H9 (cell line): ENCODE results near the gene IL36B. TPM values are rescaled to one million over a fixed set of nuclear protein-coding genes. Genes with fewer than 3 reads are reported as not detected.

Experiments used
- DNase-seq: peaks from one replicate; pipeline ENCODE4 v3.0.0-alpha.2; 2017
- H2AFZ ChIP-seq: one replicate; pipeline ENCODE4 v1.6.1; 2013; ENCODE audit warnings: mild to moderate bottlenecking, low read length, control low read depth, moderate library complexity
- H2AK5ac ChIP-seq: 2 replicates; pipeline ENCODE4 v1.6.1; 2013; ENCODE audit warnings: low read length, control low read depth, mixed read lengths; ENCODE audit not compliant: insufficient read length
- H2BK120ac ChIP-seq: one replicate; pipeline ENCODE4 v1.6.1; 2013; ENCODE audit warnings: low read depth, mild to moderate bottlenecking, low read length, control low read depth, inconsistent platforms; ENCODE audit not compliant: poor library complexity, severe bottlenecking
- H2BK12ac ChIP-seq: 2 replicates; pipeline ENCODE4 v1.6.1; 2013; ENCODE audit warnings: low read length, control low read depth, mixed read lengths, low read depth; ENCODE audit not compliant: insufficient read length
- H2BK15ac ChIP-seq: 2 replicates; pipeline ENCODE4 v1.6.1; 2013; ENCODE audit warnings: low read depth, low read length, control low read depth
- H2BK20ac ChIP-seq: one replicate; pipeline ENCODE4 v1.6.1; 2013; ENCODE audit warnings: low read depth, mild to moderate bottlenecking, low read length, control low read depth, inconsistent platforms; ENCODE audit not compliant: poor library complexity, severe bottlenecking
- H2BK5ac ChIP-seq: 2 replicates; pipeline ENCODE4 v1.6.1; 2013; ENCODE audit warnings: low read length, control low read depth, mixed read lengths; ENCODE audit not compliant: insufficient read length
- H3K14ac ChIP-seq: 2 replicates; pipeline ENCODE4 v1.6.1; 2013; ENCODE audit warnings: low read length, control low read depth; ENCODE audit not compliant: insufficient read depth
- H3K18ac ChIP-seq: 2 replicates; pipeline ENCODE4 v1.6.1; 2013; ENCODE audit warnings: low read depth, mild to moderate bottlenecking, mixed read lengths, low read length, control low read depth; ENCODE audit not compliant: insufficient read length
- H3K23ac ChIP-seq: 2 replicates; pipeline ENCODE4 v1.6.1; 2013; ENCODE audit warnings: low read length, control low read depth, mixed read lengths, low read depth; ENCODE audit not compliant: insufficient read length
- H3K23me2 ChIP-seq: 2 replicates; pipeline ENCODE4 v1.6.1; 2013; ENCODE audit warnings: low read depth, mild to moderate bottlenecking, mixed read lengths, low read length, control low read depth; ENCODE audit not compliant: insufficient read length, poor library complexity, severe bottlenecking
- H3K27ac ChIP-seq: 2 replicates; pipeline ENCODE4 v1.5.1; 2013; ENCODE audit warnings: low read length, control low read depth, mixed read lengths, low read depth; ENCODE audit not compliant: insufficient read length
- H3K27me3 ChIP-seq: 2 replicates; pipeline ENCODE4 v1.6.1; 2013; ENCODE audit warnings: low read length, control low read depth, inconsistent platforms; ENCODE audit not compliant: insufficient read depth
- H3K4ac ChIP-seq: 2 replicates; pipeline ENCODE4 v1.6.1; 2013; ENCODE audit warnings: low read depth, mild to moderate bottlenecking, control low read depth, inconsistent platforms, low read length, moderate library complexity
- H3K4me1 ChIP-seq: 2 replicates; pipeline ENCODE4 v1.6.1; 2013; ENCODE audit warnings: low read length, control low read depth, inconsistent platforms; ENCODE audit not compliant: insufficient read depth
- H3K4me2 ChIP-seq: 2 replicates; pipeline ENCODE4 v1.6.1; 2013; ENCODE audit warnings: low read length, control low read depth, mixed read lengths; ENCODE audit not compliant: insufficient read length, insufficient read depth
- H3K56ac ChIP-seq: 2 replicates; pipeline ENCODE4 v1.6.1; 2013; ENCODE audit warnings: low read depth, mild to moderate bottlenecking, mixed read lengths, low read length, control low read depth; ENCODE audit not compliant: insufficient read length
- H3K79me1 ChIP-seq: 2 replicates; pipeline ENCODE4 v1.6.1; 2013; ENCODE audit warnings: low read depth, mild to moderate bottlenecking, moderate library complexity, low read length, control low read depth, inconsistent platforms; ENCODE audit not compliant: insufficient read depth, poor library complexity, severe bottlenecking
- H3K79me2 ChIP-seq: 2 replicates; pipeline ENCODE4 v1.6.1; 2013; ENCODE audit warnings: low read length, control low read depth, inconsistent platforms; ENCODE audit not compliant: insufficient read depth
- H3K9ac ChIP-seq: 2 replicates; pipeline ENCODE4 v1.6.1; 2013; ENCODE audit warnings: low read length, control low read depth, mixed read lengths; ENCODE audit not compliant: insufficient read length; ENCODE audit errors: extremely low read depth
- H3K9me3 ChIP-seq: one replicate; pipeline ENCODE4 v1.6.1; 2013; ENCODE audit warnings: low read depth, low read length, inconsistent platforms; ENCODE audit not compliant: control insufficient read depth
- H3T11ph ChIP-seq: one replicate; pipeline ENCODE4 v1.6.1; 2013; ENCODE audit warnings: mild to moderate bottlenecking, low read length, control low read depth, inconsistent platforms
- H4K20me1 ChIP-seq: one replicate; pipeline ENCODE4 v1.6.1; 2013; ENCODE audit not compliant: control insufficient read depth, insufficient read length, insufficient read depth
- H4K5ac ChIP-seq: 2 replicates; pipeline ENCODE4 v1.6.1; 2013; ENCODE audit warnings: low read depth, mild to moderate bottlenecking, mixed read lengths, low read length, control low read depth; ENCODE audit not compliant: insufficient read length
- H4K8ac ChIP-seq: replicated peaks from 2 replicates; pipeline ENCODE4 v1.6.1; 2013; ENCODE audit warnings: low read length, control low read depth, mixed read lengths, low read depth; ENCODE audit not compliant: insufficient read length
- H4K91ac ChIP-seq: 2 replicates; pipeline ENCODE4 v1.6.1; 2013; ENCODE audit warnings: low read depth, mild to moderate bottlenecking, moderate library complexity, mixed read lengths, low read length, control low read depth; ENCODE audit not compliant: insufficient read length
- H3K27ac Mint-ChIP-seq, 3 experiments: 2 replicates in 2 of 3; 3 replicates in 1 of 3; pipeline ENCODE4 v1.8.0; 2020 to 2021; ENCODE audit warnings: mixed read lengths in 3 of 3, mild to moderate bottlenecking in 1 of 3, moderate library complexity in 1 of 3
- H3K27me3 Mint-ChIP-seq: 2 replicates; pipeline ENCODE4 v1.8.0; 2021; ENCODE audit warnings: low read depth, mild to moderate bottlenecking, moderate library complexity, mixed read lengths
- H3K36me3 Mint-ChIP-seq, 3 experiments: 2 replicates in 2 of 3; 3 replicates in 1 of 3; pipeline ENCODE4 v1.8.0; 2020 to 2021; ENCODE audit warnings: low read depth in 3 of 3, mixed read lengths in 3 of 3; ENCODE audit not compliant: insufficient read depth in 1 of 3
- H3K4me1 Mint-ChIP-seq, 2 experiments: 2 replicates each; pipeline ENCODE4 v1.8.0; 2020; ENCODE audit warnings: mixed read lengths in 2 of 2
- H3K4me3 Mint-ChIP-seq, 2 experiments: 2 replicates in 1 of 2; 3 replicates in 1 of 2; pipeline ENCODE4 v1.8.0; 2020 to 2021; ENCODE audit warnings: mild to moderate bottlenecking in 2 of 2, mixed read lengths in 2 of 2, moderate library complexity in 1 of 2
- H3K9me3 Mint-ChIP-seq, 2 experiments: 2 replicates in 1 of 2; 3 replicates in 1 of 2; pipeline ENCODE4 v1.8.0; 2020; ENCODE audit warnings: mild to moderate bottlenecking in 2 of 2, mixed read lengths in 2 of 2, moderate library complexity in 1 of 2
- WGBS: extraction: QIAGEN DNeasy Blood & Tissue Kit; methylation state at CpG from one replicate; pipeline ENCODE4 v1.1.7; 2013; ENCODE audit warnings: missing lambda C conversion rate, low lambda C conversion rate, mixed read lengths; ENCODE audit not compliant: insufficient read length; ENCODE audit errors: extremely low coverage; 5-methylcytosine and 5-hydroxymethylcytosine counted together
- total RNA-seq: library from RNA; stranded (reverse); gene quantifications from 2 replicates; pipeline ENCODE4 v1.2.1, GENCODE V29; 2021
- TF ChIP-seq, protein P1 (sequence below): fragments of 200-600 bp; sonication (generic); conservative IDR thresholded peaks from 3 replicates; pipeline ENCODE4 v1.8.0; 2021; ENCODE audit warnings: antibody characterized with exemption, mild to moderate bottlenecking

Gene IL36B
- total RNA-seq, 1 experiment from 2014 or later: not detected

DNA sequence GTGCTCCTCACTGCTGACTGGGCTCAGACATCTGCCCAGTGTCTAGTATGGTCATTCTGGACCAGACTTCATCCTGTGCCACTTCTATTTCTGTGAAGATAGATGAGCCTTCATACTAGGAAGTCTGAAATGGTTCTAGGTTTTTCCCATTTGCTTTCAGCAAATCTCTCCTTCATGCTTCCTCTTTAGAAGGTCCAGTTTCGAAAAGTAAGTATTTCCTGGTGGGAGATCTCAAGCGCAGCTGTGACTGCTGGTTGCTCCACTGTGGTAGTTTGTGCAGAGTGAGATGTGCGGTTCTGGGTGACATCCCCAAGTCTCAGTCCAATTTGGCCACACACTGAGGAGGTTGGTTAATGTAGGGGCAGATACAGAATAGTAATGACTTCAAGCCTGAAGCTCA lies 14.4 kb downstream of the IL36B start:
- H3K27me3 Mint-ChIP-seq: peaks cover 24% of the 10 kb centered on the region
- Histone ChIP-seq H3K4me2 (no peak overlapping the region), H3K23ac (no peak overlapping the region), H3T11ph (no peak overlapping the region), H2AFZ (no peak overlapping the region), H4K5ac (no peak overlapping the region), H2BK12ac (no peak overlapping the region), H3K27me3 (no peaks in the 10 kb centered on the region), H3K14ac (no peak overlapping the region), H3K4me1 (no peaks in the 10 kb centered on the region), H4K8ac (no peak overlapping the region), H2BK5ac (no peak overlapping the region), H4K91ac (no peak overlapping the region), H3K79me2 (no peaks in the 10 kb centered on the region), H2BK120ac (no peak overlapping the region), H3K18ac (no peak overlapping the region), H2BK20ac (no peak overlapping the region), H3K27ac (no peak overlapping the region), H3K9me3 (no peaks in the 10 kb centered on the region), H3K9ac (no peak overlapping the region), H2BK15ac (no peak overlapping the region), H3K79me1 (no peaks in the 10 kb centered on the region), H4K20me1 (no peaks in the 10 kb centered on the region), H3K23me2 (no peaks in the 10 kb centered on the region), H2AK5ac (no peak overlapping the region), H3K56ac (no peak overlapping the region), H3K4ac (no peak overlapping the region)
- H3K36me3 Mint-ChIP-seq: no peaks in the 10 kb centered on the region
- TF ChIP-seq, protein P1, sequence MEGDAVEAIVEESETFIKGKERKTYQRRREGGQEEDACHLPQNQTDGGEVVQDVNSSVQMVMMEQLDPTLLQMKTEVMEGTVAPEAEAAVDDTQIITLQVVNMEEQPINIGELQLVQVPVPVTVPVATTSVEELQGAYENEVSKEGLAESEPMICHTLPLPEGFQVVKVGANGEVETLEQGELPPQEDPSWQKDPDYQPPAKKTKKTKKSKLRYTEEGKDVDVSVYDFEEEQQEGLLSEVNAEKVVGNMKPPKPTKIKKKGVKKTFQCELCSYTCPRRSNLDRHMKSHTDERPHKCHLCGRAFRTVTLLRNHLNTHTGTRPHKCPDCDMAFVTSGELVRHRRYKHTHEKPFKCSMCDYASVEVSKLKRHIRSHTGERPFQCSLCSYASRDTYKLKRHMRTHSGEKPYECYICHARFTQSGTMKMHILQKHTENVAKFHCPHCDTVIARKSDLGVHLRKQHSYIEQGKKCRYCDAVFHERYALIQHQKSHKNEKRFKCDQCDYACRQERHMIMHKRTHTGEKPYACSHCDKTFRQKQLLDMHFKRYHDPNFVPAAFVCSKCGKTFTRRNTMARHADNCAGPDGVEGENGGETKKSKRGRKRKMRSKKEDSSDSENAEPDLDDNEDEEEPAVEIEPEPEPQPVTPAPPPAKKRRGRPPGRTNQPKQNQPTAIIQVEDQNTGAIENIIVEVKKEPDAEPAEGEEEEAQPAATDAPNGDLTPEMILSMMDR: no peak
- H3K27ac Mint-ChIP-seq: no peak overlapping the region
- no peaks in the 10 kb centered on the region for H3K4me1 Mint-ChIP-seq
- DNase-seq: no peak
- WGBS: no CpG with 5 or more reads among the region's 3 CpGs
- peaks cover 0 to 40% of the 10 kb centered on the region in 2 experiments; a peak in 2 of 5 replicates for H3K9me3 Mint-ChIP-seq
- H3K4me3 Mint-ChIP-seq: no peak overlapping the region
